IMR-90 (cell line): ENCODE data around the gene ECE2.

Experiments
- BHLHE40 ChIP-seq: fragments of 150-350 bp; IDR thresholded peaks from 2 replicates; pipeline ENCODE4 v1.6.1; 2016; ENCODE audit warnings: mild to moderate bottlenecking, low read depth, low read length
- CEBPB ChIP-seq: IDR thresholded peaks from 2 replicates; pipeline ENCODE4 v1.6.1; 2012; ENCODE audit warnings: low read depth, low read length, improper control_type of control experiment
- CHD1 ChIP-seq: IDR thresholded peaks from 2 replicates; pipeline ENCODE4 v1.6.1; 2012; ENCODE audit warnings: low read depth, low read length, improper control_type of control experiment
- MXI1 ChIP-seq: IDR thresholded peaks from 2 replicates; pipeline ENCODE4 v1.6.1; 2012; ENCODE audit warnings: low read depth, mild to moderate bottlenecking, low read length, moderate library complexity, borderline replicate concordance
- POLR2A ChIP-seq: IDR thresholded peaks from 2 replicates; pipeline ENCODE4 v1.6.1; 2012; ENCODE audit warnings: mild to moderate bottlenecking, low read depth, low read length
- RAD21 ChIP-seq: IDR thresholded peaks from 2 replicates; pipeline ENCODE4 v1.6.1; 2012; ENCODE audit warnings: low read length, improper control_type of control experiment
- RCOR1 ChIP-seq: IDR thresholded peaks from 2 replicates; pipeline ENCODE4 v1.6.1; 2012; ENCODE audit warnings: mild to moderate bottlenecking, low read length, improper control_type of control experiment; ENCODE audit not compliant: insufficient replicate concordance
- RFX5 ChIP-seq: IDR thresholded peaks from 2 replicates; pipeline ENCODE4 v1.8.0; 2012; ENCODE audit warnings: low read depth, mild to moderate bottlenecking, low read length, moderate library complexity
- SMC3 ChIP-seq: fragments of 150-350 bp; IDR thresholded peaks from 2 replicates; pipeline ENCODE4 v1.6.1; 2016; ENCODE audit warnings: low read depth, mild to moderate bottlenecking, antibody characterized with exemption, low read length, moderate library complexity
- TF ChIP-seq, protein P1 (sequence below): conservative IDR thresholded peaks from 2 replicates; pipeline ENCODE4 v1.5.1; 2012; ENCODE audit warnings: mild to moderate bottlenecking, low read depth, low read length, improper control_type of control experiment
- TF ChIP-seq, protein P2 (sequence below): fragments of 150-350 bp; IDR thresholded peaks from 2 replicates; pipeline ENCODE4 v1.6.1; 2017; ENCODE audit warnings: mild to moderate bottlenecking, antibody characterized with exemption, low read length, low read depth
- TF ChIP-seq, protein P3 (sequence below): fragments of 150-350 bp; IDR thresholded peaks from 2 replicates; pipeline ENCODE4 v1.6.1; 2016; ENCODE audit warnings: low read depth, mild to moderate bottlenecking, low read length, moderate library complexity, borderline replicate concordance

DNA sequence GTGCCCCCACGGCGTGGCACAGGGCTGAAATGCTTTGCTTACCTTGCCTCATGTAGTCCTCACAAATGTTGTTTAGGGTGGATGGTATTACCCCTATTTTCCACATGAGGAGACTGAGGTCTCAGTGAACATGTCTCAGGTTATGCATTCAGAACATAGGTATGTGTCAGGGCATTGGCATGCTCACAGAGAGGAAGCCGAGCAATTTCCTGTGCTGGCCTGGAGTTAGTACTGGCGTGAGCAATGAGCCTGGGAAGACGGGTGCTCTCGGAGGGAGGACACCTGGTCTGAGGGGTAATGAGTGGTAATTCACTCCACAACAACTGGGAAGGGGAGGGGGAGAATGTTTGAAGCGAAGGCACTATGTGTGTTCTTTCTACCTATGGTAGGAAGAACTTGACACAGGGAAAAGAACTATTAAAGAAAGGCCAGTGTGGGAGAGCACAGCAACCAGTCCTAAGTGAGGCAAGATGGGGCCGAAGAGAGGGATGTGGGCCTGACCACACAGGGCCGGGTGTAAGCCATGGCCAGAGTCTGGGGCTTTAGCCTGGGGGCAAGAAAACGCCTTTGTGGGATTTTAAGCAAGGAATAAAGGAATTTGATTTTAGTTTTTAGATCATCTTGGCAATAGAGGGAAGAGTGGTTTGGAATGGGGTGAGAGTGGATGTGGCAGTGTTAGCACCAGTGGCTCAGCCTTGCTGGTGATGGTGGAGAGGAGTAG lies 56.7 kb downstream of the ECE2 start:
- TF ChIP-seq, protein P1, sequence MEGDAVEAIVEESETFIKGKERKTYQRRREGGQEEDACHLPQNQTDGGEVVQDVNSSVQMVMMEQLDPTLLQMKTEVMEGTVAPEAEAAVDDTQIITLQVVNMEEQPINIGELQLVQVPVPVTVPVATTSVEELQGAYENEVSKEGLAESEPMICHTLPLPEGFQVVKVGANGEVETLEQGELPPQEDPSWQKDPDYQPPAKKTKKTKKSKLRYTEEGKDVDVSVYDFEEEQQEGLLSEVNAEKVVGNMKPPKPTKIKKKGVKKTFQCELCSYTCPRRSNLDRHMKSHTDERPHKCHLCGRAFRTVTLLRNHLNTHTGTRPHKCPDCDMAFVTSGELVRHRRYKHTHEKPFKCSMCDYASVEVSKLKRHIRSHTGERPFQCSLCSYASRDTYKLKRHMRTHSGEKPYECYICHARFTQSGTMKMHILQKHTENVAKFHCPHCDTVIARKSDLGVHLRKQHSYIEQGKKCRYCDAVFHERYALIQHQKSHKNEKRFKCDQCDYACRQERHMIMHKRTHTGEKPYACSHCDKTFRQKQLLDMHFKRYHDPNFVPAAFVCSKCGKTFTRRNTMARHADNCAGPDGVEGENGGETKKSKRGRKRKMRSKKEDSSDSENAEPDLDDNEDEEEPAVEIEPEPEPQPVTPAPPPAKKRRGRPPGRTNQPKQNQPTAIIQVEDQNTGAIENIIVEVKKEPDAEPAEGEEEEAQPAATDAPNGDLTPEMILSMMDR = no peak
- TF ChIP-seq CEBPB (no peak; the same call in 1 of the 2 replicates), POLR2A (peak; percentile 49; the same call in 1 of the 2 replicates), CHD1 (no peak), RFX5 (no peak), SMC3 (no peak), RCOR1 (no peak), RAD21 (no peak; the same call in 1 of the 2 replicates), MXI1 (no peak), BHLHE40 (no peak)
- TF ChIP-seq, protein P2, sequence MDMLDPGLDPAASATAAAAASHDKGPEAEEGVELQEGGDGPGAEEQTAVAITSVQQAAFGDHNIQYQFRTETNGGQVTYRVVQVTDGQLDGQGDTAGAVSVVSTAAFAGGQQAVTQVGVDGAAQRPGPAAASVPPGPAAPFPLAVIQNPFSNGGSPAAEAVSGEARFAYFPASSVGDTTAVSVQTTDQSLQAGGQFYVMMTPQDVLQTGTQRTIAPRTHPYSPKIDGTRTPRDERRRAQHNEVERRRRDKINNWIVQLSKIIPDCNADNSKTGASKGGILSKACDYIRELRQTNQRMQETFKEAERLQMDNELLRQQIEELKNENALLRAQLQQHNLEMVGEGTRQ = no peak
- TF ChIP-seq, protein P3, sequence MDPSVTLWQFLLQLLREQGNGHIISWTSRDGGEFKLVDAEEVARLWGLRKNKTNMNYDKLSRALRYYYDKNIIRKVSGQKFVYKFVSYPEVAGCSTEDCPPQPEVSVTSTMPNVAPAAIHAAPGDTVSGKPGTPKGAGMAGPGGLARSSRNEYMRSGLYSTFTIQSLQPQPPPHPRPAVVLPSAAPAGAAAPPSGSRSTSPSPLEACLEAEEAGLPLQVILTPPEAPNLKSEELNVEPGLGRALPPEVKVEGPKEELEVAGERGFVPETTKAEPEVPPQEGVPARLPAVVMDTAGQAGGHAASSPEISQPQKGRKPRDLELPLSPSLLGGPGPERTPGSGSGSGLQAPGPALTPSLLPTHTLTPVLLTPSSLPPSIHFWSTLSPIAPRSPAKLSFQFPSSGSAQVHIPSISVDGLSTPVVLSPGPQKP = no peak
